Stimulated activated CD4-positive, alpha-beta T cell treated with anti-CD3 and anti-CD28 coated beads, Interleukin-15, amount 100 ng/mL, for 48 hours (primary cell): ENCODE results near the gene SLC15A3.

Experiments used
- DNase-seq, 2 donors: peaks; one replicate each; pipeline ENCODE4 v3.0.0-alpha.2; 2020; ENCODE audit warnings: low read depth in 2 of 2

SLC15A3 gene

DNA sequence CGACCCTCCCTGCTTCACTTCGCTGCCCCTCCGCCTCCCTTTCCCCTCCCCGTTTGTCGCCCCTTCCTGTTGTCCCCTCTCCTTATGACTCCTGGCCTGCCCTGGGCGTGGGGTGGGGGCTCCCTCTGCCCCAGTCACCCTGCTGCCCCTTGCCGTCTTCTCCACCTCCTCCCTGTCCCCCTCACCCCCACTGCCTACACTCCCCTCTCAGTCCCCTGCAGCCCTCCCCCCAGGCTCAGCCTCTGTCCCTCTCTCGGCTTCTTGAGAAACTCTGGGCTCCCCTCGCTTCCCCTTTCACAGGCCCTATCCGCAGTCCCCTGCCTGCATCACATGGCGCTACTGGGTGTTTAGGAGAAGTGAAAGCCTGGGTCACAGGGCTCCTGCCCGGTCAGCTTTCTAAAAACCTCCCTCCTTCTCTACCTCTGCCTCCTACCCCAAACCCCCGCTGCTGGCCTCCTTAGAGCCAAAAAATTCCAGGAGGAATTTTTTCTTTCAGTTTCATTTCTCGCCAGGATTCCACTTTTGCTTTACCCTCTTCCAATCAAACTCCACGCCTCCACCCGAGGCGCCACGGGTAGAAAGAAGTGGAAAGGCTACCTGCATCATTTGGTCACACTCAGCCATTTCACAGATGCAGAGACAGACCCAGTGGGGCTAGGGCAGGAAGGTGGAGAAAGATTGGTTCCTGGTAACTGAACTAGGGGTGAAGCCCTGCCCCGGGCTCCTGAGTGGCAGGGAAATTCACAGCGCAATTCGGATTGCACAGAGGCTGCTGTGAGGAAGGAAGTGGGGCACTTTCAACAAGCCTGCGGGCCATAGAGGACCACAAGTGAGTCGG lies at the start of gene SLC15A3:
Gene SLC15A3 (minus strand): TSS at position 273 of the 838 bp plus-strand sequence. CDS start 625 bp downstream, outside the sequence.
- DNase-seq, result no peak

DNA sequence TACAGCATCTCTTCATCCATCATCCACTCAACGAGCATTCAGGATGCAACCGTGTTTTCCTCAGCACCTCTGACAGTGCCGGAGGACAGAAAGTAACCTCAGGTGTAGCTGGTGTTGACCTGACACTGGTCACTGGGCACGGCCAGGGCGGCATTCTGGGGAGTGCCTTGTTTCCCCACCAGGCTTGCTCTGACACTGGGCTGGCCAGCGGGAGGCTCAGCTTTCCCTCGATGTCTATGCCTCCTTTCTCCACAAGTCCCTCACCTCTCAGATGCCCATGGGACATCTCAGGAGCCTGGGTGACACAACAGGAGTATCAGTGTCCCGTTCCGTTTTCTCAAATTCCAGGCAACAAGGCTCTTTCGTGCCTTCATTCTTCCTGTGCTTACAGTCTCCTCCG lies 48.5 kb upstream of the SLC15A3 start:
- no peak for DNase-seq

DNA sequence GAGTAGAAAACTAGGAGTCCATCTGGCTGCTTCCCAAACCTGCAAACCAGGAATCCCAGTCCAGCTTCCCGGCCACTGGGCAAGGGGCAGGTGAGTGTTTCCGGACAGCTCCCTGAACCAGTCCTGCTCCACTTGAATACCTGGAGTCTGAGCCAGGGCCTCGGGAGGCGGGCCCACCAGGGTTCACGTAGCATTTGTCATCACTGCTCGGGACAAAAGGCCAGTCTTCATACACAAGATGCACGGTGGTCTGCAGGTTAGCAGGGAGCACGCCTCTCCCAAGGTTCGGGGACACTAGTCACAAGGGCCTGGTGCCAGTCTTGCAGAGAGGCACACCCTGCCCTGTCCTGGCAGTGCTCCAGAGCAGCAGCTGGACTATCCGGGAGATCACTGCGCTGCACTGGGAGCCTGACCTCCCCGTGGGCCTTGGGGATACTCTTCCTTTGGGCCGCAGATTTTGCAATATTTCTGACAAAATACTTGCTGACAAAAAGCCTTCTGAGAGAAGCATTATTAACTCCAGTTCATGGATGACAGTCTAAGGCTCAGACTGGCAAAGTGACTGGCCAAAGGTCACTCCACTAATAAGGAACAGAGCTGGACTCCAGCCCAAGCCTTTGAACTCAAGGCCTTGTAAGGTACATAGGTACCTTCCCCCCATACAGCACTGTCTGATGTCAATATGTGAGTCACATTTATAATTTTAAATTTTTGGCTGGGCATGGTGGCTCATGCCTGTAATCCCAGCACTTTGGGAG lies 44.6 kb upstream of the SLC15A3 start:
- no peak for DNase-seq

DNA sequence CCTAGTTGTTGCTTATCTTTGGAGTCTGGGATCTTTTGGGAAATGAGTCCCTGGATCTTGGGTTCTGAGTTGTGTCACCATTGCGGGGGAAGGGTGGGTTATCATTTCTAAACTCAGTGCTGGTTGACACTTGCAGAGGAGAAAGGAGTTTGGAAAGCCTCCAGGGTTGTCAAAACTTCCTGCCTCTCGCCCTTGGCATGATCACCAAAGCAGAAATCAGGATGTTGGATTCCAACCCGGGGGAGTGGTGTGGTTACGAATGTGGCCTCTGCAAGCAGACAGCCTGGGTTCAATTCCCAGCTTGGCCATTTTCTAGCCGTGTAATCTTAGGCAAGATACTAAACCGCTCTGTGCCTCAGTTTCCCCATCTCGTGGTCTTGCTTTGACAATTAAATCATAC lies 43.8 kb upstream of the SLC15A3 start:
- no peak for DNase-seq

DNA sequence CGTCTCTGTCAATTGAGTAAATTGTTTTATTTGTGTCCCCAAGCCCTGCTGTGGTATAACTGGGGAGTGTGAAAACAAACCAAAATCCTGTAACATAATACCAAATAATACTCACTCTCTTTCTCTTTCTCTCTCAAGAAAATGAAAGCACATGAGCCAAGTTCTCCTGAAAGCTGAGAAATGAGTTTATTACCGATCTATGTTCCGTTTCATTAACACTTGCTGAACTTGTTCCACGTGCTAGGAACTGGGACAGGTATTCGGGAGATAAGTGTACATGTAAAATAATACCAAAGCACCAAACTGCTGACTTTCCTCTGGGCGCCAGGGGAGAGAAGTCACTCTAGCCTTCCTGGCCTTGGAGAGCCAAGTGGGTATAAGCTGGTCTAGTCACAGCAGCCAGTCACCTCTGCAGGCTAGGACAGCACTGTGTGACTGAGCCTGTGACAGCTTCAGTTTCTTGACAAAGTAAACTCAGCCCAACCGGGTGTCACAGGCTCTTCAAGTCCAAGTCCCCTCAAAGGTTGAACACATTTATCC lies 42.6 kb upstream of the SLC15A3 start:
- no peak for DNase-seq

DNA sequence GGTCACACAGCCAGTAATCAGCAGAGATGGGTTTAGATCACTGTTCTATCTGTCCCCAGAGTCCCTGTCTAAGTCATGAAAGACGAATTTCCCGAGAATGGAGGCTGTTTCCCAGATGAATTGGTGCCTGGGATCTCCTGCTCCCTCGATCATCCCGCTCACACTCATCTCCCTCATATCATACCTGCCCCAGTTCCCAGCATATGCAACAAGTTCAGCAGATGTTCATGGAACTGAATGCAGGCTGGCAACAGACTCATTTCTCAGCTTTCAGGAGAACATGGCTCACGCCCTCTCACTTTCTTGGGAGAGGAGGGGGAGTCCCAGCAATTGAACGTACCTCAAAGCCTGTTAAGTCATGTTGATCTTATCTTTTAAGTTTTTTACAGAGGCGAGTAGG lies 41.6 kb upstream of the SLC15A3 start:
- DNase-seq, result no peak

DNA sequence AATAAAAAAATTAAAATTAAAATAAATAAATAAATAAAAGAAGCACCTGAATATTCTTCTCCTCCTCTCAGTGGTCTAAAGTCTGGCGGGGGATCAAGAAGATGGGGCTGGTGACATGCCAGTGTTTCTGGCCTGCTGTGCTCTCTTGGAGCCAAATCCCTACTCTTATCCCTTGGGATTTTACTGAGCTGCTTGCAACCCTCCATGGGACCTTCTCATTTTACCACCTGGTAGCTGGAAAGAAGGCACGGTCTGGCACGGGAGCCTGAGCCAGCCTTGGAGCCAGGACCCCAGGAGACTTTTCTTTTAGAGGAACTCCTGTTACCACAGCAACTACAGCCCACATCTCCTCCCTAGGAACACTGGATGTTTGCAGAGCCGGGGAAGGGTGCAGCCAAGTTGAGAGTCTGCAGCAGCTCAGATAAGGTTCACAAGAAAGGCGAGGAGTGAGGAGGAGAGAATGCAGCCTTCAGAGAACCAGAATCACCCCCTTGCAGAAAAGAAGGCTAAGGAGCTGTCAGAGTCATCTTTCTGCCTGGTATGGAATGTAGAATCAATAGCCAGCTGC lies 41.0 kb upstream of the SLC15A3 start:
- no peak for DNase-seq

DNA sequence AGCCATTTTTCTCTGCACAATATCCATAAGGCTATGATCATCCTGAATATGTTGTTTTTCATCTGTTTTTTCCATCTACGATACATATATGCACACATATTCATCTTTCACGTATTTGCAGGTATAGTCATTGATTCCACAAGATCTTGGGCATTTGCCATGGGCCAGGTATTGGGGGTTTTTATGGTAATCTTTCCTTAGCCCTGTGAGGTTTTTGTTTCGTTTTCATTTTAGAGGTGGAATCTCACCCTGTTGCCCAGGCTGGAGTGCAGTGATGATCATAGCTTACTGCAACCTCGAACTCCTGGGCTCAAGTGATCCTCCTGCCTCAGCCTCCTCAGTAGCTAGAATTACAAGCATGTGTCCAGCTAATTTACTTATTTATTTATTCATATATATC lies 39.5 kb upstream of the SLC15A3 start:
- no peak for DNase-seq

DNA sequence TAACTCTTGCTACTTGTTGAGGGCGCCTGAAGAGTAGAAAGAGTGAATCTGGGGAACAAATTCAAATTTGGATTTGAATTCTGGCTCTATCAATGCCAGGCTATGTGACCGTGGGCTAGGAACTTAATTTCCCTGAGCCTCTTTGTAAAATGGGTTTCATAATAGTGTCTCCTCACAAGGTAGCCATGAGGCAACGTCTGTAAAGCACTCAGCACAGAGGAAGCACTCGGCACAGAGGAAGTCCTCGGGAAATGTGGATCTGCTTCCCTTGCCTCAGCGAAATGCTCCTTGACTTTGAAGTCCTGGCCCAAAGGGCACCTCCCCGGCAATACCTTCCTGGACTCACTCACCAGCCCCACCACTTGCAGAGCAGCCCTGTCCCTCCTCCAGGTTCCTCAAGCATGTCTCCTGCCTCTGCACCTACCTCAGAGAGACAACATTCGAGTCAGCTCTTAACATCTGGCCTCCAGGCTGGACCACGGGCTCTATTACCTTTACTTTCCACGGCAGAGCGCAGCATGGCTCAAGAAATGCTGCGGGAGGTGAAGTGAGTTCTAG lies 37.2 kb upstream of the SLC15A3 start:
- no peak for DNase-seq

DNA sequence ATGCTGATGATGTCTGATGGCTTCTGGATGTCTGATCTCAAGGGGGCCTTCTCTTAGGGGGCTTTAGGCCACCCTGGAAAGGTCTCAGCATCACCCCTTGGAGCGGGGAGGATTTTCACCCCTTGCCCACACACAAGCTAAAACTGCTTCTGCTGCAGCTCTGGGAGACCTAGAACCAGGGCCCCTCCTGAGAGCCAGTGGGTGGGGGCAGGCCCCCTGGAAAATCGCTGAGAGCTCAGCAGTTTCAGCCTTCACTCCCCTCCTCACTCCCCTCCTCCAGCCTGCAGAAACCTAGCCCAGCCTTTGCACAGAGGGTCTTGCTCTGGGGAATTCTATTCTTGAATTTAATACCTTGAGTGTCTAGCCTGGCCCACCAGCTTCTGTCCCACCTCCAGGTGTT lies 36.7 kb upstream of the SLC15A3 start:
- no peak for DNase-seq

DNA sequence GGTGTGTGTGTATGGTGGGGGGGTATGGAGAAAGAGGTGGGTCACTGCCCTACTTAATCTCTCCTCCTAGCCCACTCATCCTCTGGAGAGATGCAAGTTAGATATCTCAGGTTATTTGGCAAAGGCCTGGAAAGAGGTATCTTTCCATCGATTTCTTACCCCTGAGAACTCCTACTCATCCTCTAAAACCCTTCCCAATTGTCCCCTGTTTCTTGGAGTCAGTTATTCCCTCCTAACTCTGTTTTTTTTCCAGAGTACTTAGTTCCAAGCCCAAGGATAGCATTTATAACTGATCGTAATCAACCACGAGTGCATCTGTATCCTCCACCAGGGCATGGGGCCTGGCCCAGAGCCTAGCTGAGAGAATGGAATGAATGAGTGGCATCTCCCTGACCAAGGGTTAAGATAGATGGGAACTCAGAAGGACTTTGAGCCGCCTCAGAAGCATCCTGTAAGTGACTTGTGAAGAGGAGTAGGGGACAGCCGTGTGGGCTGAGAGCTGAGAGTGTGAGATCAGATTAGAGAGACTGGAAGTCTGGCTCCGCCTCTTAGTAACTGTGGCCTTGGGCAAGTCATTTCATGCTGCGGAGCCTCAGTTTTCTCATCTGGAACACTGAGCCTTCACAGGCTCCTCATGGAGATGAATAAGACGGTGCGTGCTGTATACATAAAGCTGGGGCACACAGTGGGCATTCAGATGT lies 35.8 kb upstream of the SLC15A3 start:
- DNase-seq, result peak; percentile 71 to 73

DNA sequence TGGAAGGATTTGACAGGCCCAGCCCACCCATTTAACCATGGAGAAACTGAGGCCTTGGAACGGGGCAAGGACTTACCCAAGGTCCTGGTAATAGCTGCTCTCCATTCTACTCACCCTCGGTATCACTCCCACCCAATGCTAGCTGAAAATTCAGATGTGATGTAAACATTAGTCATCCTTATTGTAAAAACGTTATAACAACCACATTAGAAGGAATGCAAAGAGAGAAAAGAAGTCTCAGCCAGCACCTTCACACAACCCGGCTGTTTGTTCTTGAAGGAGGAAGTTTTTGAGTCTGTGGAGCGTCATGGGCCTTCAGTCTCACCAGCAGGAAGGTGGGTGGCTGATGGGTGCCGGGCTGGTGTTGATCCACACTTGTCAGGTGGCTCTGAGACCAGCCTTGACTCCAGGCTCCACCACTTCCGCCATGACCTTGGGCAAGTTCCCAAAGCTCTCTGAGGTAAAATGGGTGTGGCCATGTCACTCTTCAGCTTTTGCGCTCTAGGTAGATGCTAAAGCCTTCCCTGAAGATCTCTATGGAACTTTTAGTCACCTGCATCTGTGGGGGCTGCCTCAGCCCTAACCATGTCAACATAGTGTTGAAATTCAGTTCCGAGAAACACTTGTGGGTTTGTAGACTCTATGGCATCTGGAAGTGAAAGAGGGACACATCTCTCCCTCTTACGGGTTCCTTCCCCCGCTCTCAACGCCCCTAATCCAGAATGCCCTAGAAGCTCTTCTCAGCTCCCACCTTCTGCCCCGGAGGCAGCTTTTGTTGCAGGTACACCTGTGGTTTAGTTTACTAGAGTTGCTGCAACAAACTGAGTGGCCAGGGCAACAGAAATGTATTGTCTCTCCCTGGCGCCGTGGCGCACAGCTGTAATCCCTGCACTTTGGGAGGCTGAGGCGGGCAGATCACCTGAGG lies 34.3 kb upstream of the SLC15A3 start:
- DNase-seq, result peak; percentile 86 to 95

DNA sequence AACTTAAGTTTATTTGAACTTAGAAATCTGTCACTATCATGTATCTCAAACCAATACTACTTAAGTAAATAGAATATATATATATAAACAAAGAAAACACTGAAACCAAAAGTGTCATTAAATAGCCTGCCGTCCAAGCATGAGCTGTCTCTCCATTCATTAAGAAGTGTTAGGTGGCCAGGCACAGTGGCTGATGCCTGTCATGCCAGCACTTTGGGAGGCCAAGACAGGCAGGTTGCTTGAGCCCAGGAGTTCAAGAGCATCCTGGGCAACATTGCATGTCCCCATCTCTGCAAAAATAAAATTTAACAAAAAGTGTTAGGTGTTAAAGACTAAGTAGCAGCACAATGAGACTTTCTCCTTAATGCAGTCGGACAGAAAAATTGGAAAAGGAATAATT lies 33.5 kb upstream of the SLC15A3 start:
- DNase-seq, result no peak

DNA sequence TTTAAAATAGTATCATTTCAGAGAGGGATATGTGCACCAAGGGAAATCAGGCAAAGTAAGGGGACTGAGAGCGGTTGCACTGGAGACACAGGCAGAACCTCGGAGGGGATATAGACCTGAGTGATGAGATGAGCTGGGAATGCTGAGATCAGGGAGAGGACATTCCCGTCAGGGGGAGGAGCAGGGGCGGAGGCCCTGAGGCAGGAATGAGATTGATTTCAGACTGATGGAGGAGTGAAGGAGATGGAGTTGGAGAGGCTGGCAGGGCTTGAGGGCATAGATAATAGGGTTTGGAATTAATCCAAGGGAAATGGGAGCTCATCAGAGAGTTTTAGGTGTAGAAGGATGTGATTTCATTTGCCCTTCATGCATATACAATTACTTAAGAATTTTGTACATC lies 32.7 kb upstream of the SLC15A3 start:
- DNase-seq, result no peak

DNA sequence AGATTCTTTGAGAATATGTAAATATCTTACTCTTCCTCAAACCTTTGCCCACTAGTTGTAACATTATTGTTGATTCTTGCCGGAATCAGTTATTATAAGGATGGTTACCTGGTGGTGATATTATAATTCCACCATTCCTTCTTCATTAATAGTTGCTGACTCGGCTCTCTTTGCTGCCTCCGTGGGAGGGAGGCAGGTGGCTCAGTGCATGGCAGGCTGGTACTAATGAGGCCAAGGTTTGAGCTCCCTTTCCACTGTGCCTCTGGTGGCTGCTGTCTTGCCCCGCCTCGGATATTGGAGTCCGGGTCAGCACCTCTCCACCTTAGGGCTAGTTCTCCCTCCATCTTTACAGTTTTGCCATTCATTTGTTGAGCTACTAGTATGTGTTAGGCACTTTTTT lies 32.2 kb upstream of the SLC15A3 start:
- DNase-seq, result no peak

DNA sequence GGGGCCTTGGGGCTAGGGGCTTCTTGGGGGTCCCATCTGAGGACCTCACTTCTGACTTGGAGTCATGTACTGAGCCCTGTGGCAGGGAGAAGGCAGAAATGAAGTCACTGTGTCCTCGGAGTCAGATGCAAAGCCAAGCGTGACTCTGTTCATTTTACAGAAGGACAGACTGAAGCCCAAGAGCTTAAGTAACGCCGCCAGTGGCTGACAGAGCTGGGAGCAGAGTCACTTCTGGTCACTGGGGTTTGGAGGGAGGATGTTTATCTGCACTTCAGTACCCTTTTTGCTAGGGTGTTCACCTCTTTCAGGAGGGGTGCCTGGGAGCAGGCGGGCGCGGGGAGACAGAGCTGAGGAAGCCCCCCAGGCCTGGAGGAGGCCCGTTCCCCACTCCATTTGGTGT lies 30.2 kb upstream of the SLC15A3 start:
- no peak for DNase-seq

DNA sequence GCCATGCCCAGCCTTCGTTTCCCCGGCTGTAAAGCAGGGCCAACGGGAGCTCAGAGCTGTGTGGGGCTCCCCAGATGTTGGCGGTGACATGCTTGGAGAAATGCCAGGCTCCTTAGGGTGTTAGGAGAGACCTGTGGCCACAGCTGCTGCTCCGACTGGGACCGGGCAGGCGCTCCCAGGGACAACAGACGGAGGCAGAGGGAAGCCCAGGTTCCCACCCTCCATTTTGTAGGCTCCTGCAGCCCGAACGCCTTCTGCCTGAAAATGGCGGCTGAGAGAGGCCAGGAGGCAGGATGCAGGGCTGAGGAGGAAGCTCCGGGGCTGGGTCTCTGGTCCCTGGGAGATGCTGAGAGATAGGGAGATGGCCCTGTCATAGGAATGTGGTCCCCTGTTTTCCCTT lies 29.5 kb upstream of the SLC15A3 start:
- DNase-seq, result no peak

DNA sequence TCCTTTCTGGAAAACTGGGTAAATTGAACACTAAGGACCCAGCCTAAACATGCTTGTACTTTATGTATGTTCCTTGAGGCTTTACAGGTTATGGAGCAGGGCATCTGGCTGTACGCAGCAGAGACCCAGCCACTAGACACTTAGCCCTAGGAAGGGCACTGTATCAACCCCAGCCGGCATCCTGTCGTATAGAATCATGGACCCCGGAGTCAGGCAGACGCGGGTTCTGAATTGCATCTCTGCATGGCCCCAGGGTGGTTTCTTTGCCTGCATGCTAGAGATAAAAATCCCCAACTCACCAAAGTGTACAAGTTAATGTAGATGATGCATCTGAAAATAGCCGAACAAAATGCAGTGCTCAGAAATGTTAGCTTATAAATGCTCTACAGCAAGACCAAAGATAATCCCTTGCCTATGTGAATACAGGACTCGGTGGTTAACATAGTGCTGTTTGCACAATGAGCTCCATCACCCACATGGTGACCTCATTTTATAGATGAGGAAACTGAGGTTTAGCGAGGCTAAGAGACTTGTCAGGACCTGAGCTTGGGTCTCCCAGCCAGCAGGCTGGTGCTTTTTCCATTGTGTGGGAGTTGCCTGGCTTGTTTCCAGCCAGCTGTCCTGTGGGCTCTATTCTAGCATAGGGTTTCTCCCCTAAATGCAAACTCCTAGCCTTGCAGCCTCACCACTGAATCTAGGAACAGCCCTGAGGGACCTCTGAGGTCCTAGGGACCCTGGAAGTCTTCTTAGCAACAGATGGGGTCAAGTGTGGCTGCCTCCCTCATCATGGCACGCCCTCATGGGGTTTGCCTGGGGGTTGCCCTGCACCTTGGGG lies 26.8 kb upstream of the SLC15A3 start:
- peak in 1 of 2 donors; percentile 72 for DNase-seq

DNA sequence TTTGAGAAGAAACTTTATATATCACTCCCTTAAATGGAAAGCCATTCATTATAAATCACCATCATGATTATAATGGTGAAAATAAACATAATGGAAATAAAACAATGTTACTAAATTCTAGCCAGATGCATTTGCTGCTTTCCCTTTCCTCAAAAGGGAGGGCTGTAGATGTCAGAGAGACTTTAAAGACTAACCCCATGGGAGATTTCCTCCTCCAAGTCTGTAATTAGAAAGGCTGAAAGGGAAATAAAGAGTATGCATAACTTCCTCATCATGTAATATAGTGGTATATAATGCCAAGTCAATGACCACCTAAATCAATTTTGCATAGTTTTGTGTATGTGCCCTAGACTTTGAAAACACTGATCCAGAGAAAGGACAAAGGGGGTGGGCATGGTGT lies 25.9 kb upstream of the SLC15A3 start:
- DNase-seq, result no peak

DNA sequence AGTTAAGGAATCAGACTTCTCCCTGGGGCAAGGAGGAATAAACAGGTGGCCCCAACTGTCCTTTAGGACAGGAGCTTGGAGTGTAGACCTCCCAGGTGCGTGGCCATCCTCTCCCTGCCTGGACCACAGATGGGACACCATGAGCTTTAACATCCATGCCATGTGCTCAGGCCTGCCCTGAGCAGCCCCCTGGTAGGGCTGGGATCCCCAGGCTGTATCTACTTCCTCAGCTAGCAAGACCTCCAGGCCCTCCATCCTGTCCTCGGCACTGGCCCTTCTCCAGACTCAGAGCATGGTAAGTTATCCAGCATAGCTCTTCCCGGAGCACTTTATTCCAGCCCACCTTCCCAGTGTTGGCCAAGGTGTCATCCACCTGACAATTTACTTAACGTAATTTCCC lies 25.2 kb upstream of the SLC15A3 start:
- DNase-seq, result no peak
